ENCODE measurements around the gene ADGRG4.
A peak's percentile ranks its signal among the peaks of the same experiment; 100 is the strongest.
"Not testable (repeated sequence)": the region's sequence is repeated elsewhere in the genome, so short reads cannot be mapped to it uniquely, and the experiment has no call there.

The ADGRG4 gene, protein sequence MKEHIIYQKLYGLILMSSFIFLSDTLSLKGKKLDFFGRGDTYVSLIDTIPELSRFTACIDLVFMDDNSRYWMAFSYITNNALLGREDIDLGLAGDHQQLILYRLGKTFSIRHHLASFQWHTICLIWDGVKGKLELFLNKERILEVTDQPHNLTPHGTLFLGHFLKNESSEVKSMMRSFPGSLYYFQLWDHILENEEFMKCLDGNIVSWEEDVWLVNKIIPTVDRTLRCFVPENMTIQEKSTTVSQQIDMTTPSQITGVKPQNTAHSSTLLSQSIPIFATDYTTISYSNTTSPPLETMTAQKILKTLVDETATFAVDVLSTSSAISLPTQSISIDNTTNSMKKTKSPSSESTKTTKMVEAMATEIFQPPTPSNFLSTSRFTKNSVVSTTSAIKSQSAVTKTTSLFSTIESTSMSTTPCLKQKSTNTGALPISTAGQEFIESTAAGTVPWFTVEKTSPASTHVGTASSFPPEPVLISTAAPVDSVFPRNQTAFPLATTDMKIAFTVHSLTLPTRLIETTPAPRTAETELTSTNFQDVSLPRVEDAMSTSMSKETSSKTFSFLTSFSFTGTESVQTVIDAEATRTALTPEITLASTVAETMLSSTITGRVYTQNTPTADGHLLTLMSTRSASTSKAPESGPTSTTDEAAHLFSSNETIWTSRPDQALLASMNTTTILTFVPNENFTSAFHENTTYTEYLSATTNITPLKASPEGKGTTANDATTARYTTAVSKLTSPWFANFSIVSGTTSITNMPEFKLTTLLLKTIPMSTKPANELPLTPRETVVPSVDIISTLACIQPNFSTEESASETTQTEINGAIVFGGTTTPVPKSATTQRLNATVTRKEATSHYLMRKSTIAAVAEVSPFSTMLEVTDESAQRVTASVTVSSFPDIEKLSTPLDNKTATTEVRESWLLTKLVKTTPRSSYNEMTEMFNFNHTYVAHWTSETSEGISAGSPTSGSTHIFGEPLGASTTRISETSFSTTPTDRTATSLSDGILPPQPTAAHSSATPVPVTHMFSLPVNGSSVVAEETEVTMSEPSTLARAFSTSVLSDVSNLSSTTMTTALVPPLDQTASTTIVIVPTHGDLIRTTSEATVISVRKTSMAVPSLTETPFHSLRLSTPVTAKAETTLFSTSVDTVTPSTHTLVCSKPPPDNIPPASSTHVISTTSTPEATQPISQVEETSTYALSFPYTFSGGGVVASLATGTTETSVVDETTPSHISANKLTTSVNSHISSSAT (N-terminal part only)

DNA sequence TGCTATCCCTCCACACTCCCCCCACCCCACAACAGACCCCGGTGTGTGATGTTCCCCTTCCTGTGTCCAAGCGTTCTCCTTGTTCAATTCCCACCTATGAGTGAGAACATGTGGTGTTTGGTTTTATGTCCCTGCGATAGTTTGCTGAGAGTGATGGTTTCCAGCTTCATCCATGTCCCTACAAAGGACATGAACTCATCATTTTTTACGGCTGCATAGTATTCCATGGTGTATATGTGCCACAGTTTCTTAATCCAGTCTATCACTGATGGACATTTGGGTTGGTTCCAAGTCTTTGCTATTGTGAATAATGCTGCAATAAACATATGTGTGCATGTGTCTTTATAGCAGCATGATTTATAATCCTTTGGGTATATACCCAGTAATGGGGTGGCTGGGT is at the start of gene ADGRG4:
TSS of gene ADGRG4 (plus strand) at position 243 of the 400 bp plus-strand sequence. CDS start 7,815 bp downstream, outside the sequence.
- DNase-seq (ENCODE audit: low spot score), result not testable (repeated sequence)

DNA sequence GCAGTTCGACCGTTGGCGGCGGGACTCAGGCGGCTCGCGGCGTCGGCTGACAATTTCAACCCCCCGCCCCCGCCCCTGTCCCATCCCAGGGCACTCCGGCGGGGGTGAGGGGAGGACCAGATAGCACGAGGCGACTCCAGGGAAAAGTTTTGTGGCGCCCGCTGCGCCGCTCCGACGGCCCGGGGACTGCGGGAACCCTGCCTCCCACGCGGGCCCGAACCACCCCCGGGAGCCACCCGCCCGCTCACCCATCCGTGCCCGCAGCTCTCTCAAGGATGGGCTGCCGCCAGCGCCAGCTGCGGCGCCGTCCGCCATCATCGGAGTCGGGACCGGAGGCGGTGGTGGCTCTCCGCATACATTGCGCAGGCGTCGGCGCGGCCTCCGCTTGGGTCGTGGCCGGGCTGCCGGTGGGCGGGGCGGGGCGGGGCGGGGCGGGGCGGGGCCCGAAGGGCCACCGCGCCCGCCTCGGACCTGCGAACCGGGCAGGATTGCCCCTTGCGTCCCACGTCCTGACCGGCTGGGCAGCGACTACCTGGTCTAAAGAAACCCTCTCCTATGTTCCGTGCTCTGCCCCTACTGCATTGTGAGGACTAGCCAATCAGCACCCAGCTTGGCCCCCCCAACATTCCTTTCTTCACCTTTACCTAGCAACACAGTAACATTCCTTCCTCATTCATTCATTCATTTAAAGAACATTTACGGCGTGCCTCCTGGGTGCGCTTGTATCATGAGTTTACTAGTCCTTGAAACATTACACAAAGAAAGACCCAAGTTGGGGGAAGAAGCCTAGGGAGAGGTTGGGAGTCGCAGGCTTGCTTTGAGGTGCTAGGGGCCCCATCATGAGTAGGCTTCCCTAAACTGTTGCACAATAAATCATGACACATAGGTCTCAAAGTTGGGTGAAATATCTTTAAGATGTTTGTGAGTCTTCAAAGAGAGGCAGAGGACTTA is 49.4 kb upstream of the ADGRG4 start, which contains the start of gene MAP7D3:
TSS of gene MAP7D3 (minus strand) at position 360 of the 951 bp plus-strand sequence. CDS start at position 318, 42 bp downstream.
- DNase-seq (ENCODE audit: low spot score), result peak; percentile 53

- no peak for DNase-seq (ENCODE audit: low spot score)
Observed at GRCh38 chrX:136255541-136255940, 45.2 kb upstream of the ADGRG4 start.

DNA sequence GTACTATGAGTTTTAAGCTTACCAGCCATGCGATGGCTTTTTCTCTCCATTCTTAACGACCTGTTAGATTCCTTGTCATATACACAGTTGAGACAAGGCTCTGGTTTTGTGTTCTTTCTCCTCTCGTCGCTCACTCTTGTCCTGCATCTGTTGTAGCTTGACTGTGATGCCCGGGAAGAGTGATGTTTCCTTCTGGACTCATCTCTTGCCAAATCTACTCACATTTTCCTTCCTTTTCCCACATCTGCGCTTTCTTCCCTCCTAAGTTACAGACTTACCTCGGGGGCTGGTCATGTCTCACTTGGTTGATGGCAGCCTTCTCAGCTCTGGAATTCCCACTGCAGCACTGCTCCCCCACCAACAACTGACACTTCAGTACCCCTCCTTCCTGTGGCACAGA is 44.7 kb upstream of the ADGRG4 start:
- DNase-seq (ENCODE audit: low spot score), result no peak

DNA sequence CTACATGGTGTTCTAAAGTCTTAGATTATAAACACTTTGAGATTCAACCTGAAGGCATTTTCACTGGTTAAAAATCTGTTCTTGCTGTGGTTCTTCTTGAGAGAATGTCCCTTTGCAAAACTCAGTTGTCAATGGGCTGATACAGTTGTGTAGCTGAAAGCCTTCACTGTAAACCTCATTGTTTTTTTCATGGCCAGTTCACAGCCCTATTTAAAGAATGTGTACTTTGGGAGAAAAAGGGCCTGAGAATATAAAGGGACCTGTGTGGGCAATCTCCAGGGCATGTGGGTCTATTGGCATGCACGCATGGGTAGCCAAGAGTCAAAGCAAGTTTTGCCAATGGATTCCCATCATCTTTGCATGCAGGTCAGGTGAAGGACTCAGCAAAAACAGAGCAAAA is 41.8 kb upstream of the ADGRG4 start:
- no peak for DNase-seq (ENCODE audit: low spot score)

- no peak for DNase-seq (ENCODE audit: low spot score)
Observed at GRCh38 chrX:136259543-136259942, 41.2 kb upstream of the ADGRG4 start.

DNA sequence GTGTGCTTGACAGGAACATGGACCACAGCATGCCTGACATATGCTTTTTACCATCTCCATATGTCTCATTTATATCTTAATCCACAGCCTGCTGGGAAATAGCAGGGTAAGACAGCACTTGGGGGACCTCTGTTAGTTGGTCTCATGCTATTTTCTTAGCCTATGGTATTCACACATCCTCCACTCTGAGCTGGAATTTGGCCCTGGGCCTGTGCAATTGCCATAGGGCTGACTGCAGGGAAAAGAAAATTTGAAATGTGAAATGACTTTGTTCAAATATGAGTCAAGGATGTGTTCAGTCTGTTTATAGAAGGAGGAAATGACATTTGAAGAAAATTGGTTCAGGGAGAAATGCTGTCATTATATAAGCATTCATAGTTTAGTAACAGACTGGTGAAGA is 40.0 kb upstream of the ADGRG4 start:
- DNase-seq (ENCODE audit: low spot score), result no peak

DNA sequence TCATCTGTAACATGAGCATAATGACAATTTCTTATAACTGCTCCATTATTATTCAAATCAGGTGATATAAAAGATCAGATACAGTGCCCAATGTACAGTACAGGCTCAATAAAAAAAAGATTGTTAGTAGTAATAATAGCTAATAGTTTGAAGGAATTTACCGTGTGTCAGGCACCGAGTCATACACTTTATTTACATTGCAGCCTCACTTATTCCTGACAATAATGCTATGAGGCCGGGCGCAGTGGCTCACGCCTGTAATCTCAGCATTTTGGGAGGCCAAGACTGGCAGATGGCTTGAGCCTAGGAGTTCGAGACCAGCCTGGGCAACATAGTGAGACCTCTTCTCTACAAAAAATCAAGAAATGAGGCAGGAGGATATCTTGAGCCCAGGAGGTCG is 39.4 kb upstream of the ADGRG4 start:
- no peak for DNase-seq (ENCODE audit: low spot score)

DNA sequence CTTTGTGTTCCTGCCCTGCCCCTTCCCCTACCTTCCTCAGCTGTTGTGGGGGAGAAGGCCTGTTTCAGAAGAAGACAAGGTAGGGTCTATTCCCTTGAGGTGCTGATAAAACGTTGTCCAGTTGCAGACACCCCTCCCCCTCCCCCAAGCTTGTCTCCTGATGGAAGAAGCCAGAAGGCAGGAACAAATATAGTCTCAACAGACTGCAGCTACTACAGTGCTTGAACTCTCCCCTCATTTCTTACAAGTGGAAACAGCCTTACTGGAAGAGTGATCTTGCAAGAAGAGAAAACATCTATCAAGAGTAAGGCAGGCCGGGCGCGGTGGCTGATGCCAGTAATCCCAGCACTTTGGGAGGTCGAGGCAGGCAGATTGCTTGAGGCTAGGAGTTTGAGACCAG is 38.5 kb upstream of the ADGRG4 start:
- no peak for DNase-seq (ENCODE audit: low spot score)

DNA sequence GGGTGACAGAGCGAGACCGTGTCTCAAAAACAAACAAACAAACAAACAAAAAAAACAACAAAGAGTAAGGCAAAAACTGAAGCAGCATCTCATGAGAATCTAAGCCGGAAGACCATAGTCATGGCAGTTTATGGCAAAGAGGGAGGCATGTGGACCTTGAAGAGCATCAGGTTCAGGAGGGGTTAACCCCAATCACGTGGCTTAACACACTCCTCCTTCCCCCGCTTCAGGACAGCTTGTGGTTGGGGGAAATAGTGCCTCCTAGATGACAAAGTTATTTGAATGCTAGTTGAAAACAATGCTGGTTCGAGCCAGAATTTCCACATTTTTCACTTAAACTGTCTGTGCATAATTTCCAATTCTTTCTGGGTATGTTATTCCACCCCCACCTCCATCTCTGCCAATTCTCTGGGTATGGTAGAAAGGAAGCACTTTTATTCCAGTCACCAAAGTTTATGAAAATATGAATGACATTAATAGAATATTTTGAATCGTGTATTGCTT is 37.9 kb upstream of the ADGRG4 start:
- no peak for DNase-seq (ENCODE audit: low spot score)

DNA sequence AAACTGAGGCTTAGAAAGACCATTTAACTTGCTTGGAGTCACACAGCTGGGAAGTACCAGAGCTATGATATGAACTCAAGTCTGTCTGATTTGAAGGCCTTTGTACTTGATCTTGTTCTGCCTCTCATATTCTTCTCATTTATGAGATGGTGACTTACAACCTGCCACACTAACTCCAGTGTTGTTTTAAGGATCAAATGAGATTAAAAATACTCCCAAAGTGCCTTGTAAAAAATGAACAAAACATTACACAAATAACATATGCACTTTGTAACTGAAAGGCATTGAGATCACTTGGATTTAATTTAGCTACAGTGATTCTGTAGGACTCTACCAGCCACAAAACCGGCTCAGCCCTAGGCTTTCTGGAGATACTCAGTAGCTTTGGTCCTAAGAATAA is 33.9 kb upstream of the ADGRG4 start:
- no peak for DNase-seq (ENCODE audit: low spot score)

DNA sequence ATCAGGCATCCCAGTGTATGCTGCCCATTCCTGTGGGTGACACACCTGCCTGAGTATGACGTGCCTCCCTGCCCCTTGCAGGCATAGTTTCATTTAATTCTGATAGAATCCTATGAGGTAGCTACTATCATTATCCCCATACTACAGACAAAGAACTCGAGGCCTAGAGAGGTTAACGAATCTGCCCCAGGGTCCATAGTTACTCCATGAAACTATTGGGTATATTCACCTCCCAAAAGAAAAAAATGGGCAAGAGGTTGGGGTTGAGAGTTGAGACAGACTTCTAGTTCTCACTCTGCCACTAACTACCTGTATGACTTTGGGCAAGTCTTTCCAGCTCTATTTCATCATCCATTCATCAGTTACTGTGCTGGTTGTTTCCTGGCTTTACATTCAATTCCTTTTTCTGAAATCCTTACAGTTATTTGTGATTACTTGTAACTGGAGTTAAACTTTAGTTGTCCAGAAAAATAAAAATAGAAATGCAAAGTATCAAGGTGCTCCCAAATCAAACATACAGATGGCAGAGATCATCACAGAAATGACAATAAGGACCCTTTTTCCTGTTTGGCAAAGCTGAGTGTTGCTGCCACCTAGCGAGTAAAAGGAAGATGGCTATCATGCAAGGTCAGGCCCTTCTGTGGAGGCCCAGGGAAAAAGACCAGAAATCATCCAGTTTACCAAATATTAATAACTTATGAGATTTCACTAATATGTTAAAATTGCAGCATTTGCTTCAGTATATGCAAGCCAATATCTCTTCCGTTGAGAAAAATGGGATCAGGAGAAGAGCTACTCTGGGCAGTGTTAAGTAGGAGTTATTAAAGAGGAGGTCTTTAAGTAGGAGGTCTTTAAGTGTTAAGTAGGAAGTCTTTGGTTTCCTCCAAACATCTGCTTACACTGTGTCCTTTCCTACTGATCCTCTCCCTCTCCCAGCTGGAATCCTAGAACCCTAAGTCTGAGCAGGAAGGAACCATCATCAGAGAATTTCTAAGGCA is 32.4 kb upstream of the ADGRG4 start:
- DNase-seq (ENCODE audit: low spot score), result peak; percentile 33

DNA sequence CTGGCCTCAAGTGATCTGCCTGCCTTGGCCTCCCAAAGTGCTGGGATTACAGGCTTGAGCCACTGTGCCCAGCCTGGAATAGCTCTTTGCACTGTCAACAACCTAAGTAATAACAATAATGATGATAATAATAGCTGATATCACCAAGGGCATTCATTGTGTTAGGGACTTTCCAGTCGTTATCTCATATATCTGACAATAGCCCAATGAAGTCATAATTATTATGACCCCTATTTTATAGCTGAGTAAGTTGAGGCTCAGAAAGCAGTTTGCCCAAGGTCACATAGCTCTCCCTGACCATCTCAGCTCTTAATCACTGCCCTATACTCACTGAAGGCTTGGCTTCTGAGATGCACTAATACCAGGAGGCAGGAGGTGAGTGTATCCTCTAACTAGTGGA is 30.8 kb upstream of the ADGRG4 start:
- no peak for DNase-seq (ENCODE audit: low spot score)

- DNase-seq (ENCODE audit: low spot score), result no peak
Observed at GRCh38 chrX:136271300-136271699, 29.5 kb upstream of the ADGRG4 start.

DNA sequence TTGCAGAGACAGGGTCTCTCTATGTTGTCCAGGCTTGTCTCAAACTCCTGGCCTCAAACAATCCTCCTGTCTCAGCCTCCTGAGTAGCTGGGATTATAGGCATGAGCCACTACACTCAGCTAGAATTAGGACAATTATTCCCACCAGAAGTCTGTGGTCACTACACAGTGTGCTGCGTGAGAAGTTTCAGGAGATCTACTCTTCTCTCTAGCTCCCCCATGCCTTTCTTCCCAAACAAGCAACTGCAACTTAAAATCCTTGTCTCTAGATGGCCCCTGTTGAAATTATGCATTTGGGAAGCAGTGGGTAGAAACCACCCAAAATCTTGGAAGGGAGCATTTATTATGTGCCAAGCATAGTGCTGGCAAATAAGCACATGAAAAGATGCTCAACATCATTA is 28.4 kb upstream of the ADGRG4 start:
- DNase-seq (ENCODE audit: low spot score), result no peak

- DNase-seq (ENCODE audit: low spot score), result no peak
Observed at GRCh38 chrX:136273986-136274385, 26.8 kb upstream of the ADGRG4 start.

DNA sequence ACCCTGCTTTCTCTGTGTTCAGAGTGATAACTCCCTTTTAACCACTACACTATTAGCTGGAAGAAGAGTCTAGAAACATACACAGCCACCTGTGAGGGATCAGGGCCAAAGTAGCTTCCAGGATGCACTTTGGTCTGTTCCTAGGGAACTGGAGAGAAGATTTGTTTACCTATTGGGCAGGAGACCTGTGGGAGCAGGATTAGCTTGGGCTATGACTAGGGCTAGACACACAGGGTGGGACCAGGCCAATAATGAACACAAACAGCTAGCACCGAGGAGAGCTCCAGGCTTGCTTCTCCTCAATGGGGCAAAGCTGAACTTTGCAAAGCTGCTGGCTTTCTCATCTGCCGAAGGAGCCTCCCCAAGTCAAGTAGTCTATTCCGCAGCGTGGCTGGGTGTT is 25.2 kb upstream of the ADGRG4 start:
- no peak for DNase-seq (ENCODE audit: low spot score)

- not testable (repeated sequence) for DNase-seq (ENCODE audit: low spot score)
Observed at GRCh38 chrX:136286375-136286774, 14.4 kb upstream of the ADGRG4 start.

DNA sequence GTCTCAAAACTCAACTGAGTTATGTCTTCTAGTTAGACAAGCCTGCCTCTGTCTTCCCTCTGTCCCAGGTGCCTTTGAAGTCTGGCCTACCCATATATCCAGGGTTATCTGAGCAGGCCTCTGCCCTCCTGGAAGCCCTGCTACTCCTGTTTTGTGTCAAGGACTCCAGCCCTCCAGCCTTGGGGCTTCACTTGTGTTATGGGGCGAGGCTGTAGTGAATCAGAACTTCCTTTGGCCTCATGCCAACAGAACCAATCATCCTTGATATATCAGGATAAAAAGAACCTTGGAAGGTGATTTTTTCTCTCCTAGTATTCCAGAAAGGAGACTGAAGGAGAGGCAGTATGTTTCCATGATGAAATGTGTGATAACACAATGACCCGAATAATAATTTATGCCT is 8.9 kb upstream of the ADGRG4 start:
- no peak for DNase-seq (ENCODE audit: low spot score)

GRCh38 chrX:136292656-136293055 is 8.1 kb upstream of the ADGRG4 start:
- no peak for DNase-seq (ENCODE audit: low spot score)

Data from LoVo (cell line).